D721Med (cell line): ENCODE results near the gene MFN2.

Experiments used
- DNase-seq: peaks from one replicate; pipeline ENCODE4 v3.0.0; 2011; ENCODE audit warnings: low spot score; ENCODE audit not compliant: insufficient read length
- FAIRE-seq: peaks from 2 replicates; lab custom pipeline; 2011; peaks lifted over from hg19 to GRCh38; lab: Jason Lieb, UNC
- TF ChIP-seq, protein P1 (sequence below): IDR thresholded peaks from 2 replicates; pipeline ENCODE4 v1.5.1; 2012; ENCODE audit warnings: mild to moderate bottlenecking, control low read depth; ENCODE audit not compliant: insufficient read depth; ENCODE audit errors: missing control alignments

The MFN2 gene

DNA sequence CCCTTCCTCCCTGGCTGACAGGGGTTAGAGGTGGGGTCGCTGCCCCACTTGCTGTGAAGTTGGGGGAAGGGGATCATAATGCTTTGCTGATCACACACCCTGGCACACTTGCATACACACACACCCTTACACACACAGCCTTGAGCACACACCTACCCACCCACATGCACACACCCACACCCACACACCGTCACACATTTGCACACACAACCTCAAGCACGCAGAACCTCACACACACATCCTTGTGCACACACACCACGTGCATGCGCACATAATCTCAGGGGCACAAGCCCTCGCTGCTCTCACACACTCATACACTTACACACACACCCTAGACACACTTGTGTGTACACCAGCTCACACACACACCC lies 66.5 kb downstream of the MFN2 start:
- no peak for DNase-seq
- no peak for FAIRE-seq
- TF ChIP-seq, protein P1, sequence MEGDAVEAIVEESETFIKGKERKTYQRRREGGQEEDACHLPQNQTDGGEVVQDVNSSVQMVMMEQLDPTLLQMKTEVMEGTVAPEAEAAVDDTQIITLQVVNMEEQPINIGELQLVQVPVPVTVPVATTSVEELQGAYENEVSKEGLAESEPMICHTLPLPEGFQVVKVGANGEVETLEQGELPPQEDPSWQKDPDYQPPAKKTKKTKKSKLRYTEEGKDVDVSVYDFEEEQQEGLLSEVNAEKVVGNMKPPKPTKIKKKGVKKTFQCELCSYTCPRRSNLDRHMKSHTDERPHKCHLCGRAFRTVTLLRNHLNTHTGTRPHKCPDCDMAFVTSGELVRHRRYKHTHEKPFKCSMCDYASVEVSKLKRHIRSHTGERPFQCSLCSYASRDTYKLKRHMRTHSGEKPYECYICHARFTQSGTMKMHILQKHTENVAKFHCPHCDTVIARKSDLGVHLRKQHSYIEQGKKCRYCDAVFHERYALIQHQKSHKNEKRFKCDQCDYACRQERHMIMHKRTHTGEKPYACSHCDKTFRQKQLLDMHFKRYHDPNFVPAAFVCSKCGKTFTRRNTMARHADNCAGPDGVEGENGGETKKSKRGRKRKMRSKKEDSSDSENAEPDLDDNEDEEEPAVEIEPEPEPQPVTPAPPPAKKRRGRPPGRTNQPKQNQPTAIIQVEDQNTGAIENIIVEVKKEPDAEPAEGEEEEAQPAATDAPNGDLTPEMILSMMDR, result no peak

DNA sequence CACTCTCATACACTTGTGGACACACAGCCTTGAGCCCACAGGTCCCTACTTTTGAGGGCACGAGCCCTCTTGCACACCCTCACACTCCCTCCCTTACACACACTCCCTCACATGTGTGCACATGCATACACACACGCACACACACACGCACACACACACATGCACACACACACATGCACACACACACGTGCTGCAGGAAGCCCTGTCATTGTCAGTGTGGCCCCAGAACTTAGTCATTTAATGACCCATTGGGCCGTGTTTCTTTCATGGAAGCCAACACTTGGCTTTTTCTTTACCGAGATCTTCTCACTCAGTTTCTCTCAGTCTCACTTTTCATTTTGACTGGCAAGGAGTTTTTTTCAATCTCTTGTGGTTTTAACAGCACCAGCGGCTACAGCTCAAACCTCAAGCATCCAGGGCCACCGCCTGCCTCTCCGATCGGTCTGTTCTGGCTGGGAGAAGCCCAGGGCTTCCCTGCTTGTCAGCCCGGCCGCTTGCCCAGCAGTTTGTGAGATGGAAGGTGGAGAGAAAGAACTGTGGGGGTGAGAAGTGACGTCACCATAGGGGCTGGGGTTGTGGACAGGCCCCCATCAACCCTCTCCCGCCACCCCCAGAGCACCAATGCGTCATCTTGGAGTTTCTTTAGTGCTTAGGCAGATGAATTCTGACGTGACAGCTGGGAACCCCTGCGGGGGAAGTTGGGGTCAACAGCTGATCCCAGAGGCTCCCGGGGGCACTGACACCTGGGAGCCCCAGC lies 67.1 kb downstream of the MFN2 start:
- DNase-seq, result no peak
- no peak for FAIRE-seq
- TF ChIP-seq, protein P1, result no peak

DNA sequence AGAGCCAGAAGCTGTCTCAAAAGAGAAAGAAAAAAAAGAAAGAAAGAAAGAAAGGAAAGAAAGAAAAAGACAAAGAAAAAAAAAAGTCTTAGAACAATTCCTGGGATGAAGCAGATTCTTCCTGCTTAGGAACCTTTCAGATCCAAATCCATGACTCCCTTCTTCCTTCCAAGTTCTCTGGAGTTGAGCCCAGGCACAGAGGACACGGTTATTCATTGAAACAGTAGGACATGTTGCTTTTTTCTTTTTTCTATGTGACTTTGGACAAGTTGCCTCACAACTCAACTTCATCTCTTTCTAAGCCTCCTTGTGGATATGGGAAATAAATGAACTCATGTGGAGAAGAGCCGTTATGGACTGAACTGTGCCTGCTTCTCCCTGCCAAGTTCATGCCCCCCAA lies 68.1 kb downstream of the MFN2 start:
- DNase-seq (no peak), FAIRE-seq (no peak)
- TF ChIP-seq, protein P1, result no peak

DNA sequence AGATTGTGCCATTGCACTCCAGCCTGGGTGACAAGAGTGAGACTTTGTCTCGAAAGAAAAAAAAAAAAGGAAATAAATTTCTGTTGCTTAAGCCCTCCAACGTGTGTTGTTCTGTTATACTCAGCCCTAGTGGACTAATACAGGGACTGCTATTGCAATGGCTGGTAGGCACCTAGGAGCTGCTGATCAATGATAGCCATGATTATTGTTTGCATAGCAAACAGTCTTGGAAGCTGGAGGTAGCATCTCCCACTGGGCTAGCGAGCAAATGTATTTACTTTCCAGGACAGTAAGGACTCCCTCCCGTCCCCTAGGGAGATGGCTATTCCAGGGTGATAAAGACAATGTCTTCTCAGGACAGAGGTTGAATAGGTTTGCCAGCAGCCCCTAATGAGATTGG lies 69.4 kb downstream of the MFN2 start:
- DNase-seq (no peak), FAIRE-seq (no peak)
- TF ChIP-seq, protein P1, result no peak

DNA sequence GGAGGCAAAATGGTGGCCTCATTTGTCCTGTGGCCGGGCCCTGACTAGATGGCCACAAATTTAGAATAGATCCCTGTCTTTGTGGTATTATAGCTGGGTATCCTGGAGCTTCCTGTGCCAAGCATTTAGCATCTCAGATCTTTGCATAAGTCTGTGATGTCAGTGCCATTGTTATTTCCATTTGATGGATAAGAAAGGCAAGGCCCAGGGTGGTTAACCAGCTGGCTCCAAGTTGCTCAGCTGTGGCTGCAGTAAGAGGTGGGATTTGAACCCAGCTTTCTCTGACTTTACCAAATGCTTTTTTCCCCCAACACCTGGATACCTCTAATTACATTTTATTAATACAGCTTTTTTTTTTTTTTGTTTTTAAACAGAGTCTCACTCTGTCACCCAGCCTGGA lies 71.1 kb downstream of the MFN2 start:
- DNase-seq (no peak), FAIRE-seq (no peak)
- TF ChIP-seq, protein P1, result no peak

DNA sequence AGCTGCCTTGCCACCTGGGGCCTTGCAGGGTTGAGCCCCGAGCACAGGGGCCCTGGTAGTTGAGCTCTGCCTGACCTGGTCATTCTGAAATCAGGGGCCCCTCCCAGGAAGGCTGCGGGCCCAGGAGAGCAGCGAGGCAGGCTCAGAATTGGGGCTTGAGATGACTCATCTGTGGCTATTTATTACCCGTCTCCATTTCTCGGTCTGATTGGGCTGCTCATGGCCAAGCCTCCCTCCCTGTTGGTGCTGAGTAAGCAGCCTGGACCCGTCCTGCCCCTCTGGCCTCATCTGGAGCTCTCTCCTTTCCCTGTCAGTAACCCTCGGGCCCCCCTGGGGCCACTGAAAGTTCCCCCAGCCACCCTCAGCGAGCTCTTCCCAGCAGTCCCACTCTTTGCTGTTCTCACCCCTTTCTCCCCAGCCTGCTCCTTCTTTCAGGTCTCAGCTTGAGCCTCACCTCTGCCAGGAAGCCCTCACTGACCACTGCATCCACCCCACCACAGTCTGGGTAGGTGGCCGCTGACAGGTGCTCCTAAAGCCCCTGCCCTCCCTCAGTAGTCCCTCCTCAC lies 71.8 kb downstream of the MFN2 start:
- TF ChIP-seq, protein P1, result no peak
- DNase-seq (no peak), FAIRE-seq (no peak)

DNA sequence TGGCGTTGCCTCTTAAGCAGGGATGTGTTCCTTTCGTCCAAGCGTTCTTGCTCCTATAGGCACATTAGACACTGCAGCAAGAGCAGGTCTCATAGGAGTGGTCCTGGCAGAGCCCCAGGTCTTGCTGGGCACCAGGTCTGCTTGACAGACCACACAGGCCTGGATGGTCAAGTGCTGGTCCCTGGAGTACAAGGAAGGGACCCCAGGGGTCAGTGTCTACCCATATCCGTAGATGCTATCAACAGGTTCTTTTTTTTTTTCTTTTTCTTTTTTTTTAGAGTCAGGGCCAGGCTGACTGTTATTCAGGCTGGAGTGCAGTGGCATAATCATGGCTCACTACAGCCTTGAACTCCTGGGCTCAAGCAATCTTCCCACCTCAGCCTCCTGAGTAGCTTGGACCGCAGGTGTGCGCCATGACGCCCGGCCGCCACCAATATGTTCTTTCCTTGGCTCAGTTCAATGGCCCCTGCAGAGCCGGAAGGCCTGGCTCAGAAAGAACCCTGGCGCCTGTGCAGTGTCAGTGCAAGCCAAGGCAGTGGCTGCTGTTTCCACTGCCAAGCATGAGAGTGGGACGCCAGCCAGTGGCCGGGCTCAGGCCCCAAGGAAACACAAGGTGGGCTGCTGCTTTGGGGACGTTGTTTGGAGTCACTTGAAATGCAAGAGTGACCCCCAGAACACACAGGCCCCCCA lies 72.9 kb downstream of the MFN2 start:
- no peak for FAIRE-seq
- TF ChIP-seq, protein P1, result no peak

More for the DNA sequence above, 72.9 kb downstream of the MFN2 start:
- DNase-seq, result no peak
